OCI-LY1 (cell line): ENCODE results near the gene ADAM17.
"Not testable (repeated sequence)": the region's sequence is repeated elsewhere in the genome, so short reads cannot be mapped to it uniquely, and the experiment has no call there.

Source experiments
- H2AFZ ChIP-seq: fragments of 200-600 bp; sonication (generic), shearing (Covaris generic); 2 replicates; pipeline ENCODE4 v1.6.0; 2014; ENCODE audit warnings: antibody characterized with exemption, mild to moderate bottlenecking, low read length
- H3F3A ChIP-seq: fragments of 200-600 bp; sonication (generic), shearing (Covaris generic); 2 replicates; pipeline ENCODE4 v1.6.0; 2014; ENCODE audit warnings: mild to moderate bottlenecking, antibody characterized with exemption, low read length, moderate library complexity; ENCODE audit not compliant: insufficient read depth
- H3K27ac ChIP-seq: fragments of 200-600 bp; sonication (generic); 2 replicates; pipeline ENCODE4 v1.5.1; 2014; ENCODE audit warnings: low read length, mixed run types, mild to moderate bottlenecking, low read depth; ENCODE audit not compliant: poor library complexity, severe bottlenecking
- H3K27me3 ChIP-seq: fragments of 200-600 bp; sonication (generic); 2 replicates; pipeline ENCODE4 v1.6.0; 2014; ENCODE audit warnings: antibody characterized with exemption, mild to moderate bottlenecking, low read length, moderate library complexity; ENCODE audit not compliant: insufficient read depth
- H3K36me3 ChIP-seq: fragments of 200-600 bp; sonication (generic); 2 replicates; pipeline ENCODE4 v1.6.1; 2014; ENCODE audit warnings: mild to moderate bottlenecking, antibody characterized with exemption, low read length, moderate library complexity, mixed read lengths; ENCODE audit not compliant: insufficient read depth
- H3K4me1 ChIP-seq: fragments of 200-600 bp; sonication (generic); 2 replicates; pipeline ENCODE4 v1.5.1; 2014; ENCODE audit warnings: mild to moderate bottlenecking, low read length, moderate library complexity; ENCODE audit not compliant: insufficient read depth, severe bottlenecking
- H3K4me2 ChIP-seq: fragments of 200-600 bp; sonication (generic), shearing (Covaris generic); 2 replicates; pipeline ENCODE4 v1.6.1; 2014; ENCODE audit warnings: low read length
- H3K4me3 ChIP-seq: fragments of 200-600 bp; sonication (generic); 2 replicates; pipeline ENCODE4 v1.5.1; 2014; ENCODE audit warnings: low read length, low read depth, mild to moderate bottlenecking, mixed read lengths; ENCODE audit not compliant: poor library complexity, severe bottlenecking
- H3K79me2 ChIP-seq: fragments of 200-600 bp; shearing (Covaris generic); 2 replicates; pipeline ENCODE4 v1.6.1; 2016; ENCODE audit warnings: mixed run types, low read length, mixed read lengths; ENCODE audit not compliant: insufficient read depth
- H3K9ac ChIP-seq: fragments of 200-600 bp; sonication (generic), shearing (Covaris generic); 2 replicates; pipeline ENCODE4 v1.6.1; 2014; ENCODE audit warnings: mild to moderate bottlenecking, low read length, mixed read lengths
- H3K9me2 ChIP-seq: fragments of 200-600 bp; sonication (generic), shearing (Covaris generic); 2 replicates; pipeline ENCODE4 v1.6.1; 2014; ENCODE audit warnings: low read depth, mild to moderate bottlenecking, low read length, mixed read lengths
- H3K9me3 ChIP-seq: fragments of 200-600 bp; shearing (Covaris generic); 2 replicates; pipeline ENCODE4 v1.6.1; 2014; ENCODE audit warnings: low read length, mixed read lengths
- H4K20me1 ChIP-seq: fragments of 200-600 bp; sonication (generic), shearing (Covaris generic); 2 replicates; pipeline ENCODE4 v1.6.0; 2016; ENCODE audit warnings: mild to moderate bottlenecking, low read length; ENCODE audit not compliant: insufficient read depth
- EZH2 ChIP-seq: fragments of 200-600 bp; sonication (generic), shearing (Covaris generic); IDR thresholded peaks from 2 replicates; pipeline ENCODE4 v1.8.0; 2017; ENCODE audit warnings: borderline replicate concordance, mixed run types, mild to moderate bottlenecking, antibody characterized with exemption, low read length, moderate library complexity, mixed read lengths
- TF ChIP-seq, protein P1 (sequence below): fragments of 200-600 bp; sonication (generic), shearing (Covaris generic); IDR thresholded peaks from 2 replicates; pipeline ENCODE4 v1.5.1; 2017; ENCODE audit warnings: mild to moderate bottlenecking, antibody characterized with exemption, low read length, moderate library complexity, mixed read lengths

Gene ADAM17

DNA sequence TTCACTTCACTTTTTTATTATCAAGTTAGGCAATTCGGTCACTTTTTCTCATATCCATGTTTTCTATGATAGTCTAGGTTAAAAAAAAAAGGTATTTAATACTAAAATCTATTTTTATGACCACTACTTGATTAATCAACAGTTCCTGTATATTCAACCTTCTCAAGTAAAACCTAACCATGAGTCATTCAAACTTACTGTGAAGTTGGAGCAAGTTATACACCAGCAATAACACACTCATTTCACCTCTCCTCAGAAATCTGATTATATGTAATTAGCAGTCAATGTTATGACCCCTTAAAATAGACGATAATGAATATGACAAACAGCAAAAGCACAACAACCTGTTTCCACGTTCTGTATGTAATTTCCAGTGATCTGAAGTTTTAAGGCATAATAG is 35.0 kb upstream of the ADAM17 start:
- Histone ChIP-seq H3K4me1 (no peaks in the 10 kb centered on the region), H3K4me3 (no peak overlapping the region), H3K79me2 (peaks cover 13% of the 10 kb centered on the region), H3K27ac (no peak overlapping the region), H3F3A (no peaks in the 10 kb centered on the region), H3K9me2 (no peaks in the 10 kb centered on the region), H3K9ac (no peak overlapping the region), H4K20me1 (no peaks in the 10 kb centered on the region), H3K9me3 (no peaks in the 10 kb centered on the region), H3K36me3 (peaks cover 73% of the 10 kb centered on the region), H3K4me2 (no peak overlapping the region), H3K27me3 (no peaks in the 10 kb centered on the region), H2AFZ (no peak overlapping the region)
- no peak for TF ChIP-seq EZH2
- TF ChIP-seq, protein P1, sequence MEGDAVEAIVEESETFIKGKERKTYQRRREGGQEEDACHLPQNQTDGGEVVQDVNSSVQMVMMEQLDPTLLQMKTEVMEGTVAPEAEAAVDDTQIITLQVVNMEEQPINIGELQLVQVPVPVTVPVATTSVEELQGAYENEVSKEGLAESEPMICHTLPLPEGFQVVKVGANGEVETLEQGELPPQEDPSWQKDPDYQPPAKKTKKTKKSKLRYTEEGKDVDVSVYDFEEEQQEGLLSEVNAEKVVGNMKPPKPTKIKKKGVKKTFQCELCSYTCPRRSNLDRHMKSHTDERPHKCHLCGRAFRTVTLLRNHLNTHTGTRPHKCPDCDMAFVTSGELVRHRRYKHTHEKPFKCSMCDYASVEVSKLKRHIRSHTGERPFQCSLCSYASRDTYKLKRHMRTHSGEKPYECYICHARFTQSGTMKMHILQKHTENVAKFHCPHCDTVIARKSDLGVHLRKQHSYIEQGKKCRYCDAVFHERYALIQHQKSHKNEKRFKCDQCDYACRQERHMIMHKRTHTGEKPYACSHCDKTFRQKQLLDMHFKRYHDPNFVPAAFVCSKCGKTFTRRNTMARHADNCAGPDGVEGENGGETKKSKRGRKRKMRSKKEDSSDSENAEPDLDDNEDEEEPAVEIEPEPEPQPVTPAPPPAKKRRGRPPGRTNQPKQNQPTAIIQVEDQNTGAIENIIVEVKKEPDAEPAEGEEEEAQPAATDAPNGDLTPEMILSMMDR: no peak

DNA sequence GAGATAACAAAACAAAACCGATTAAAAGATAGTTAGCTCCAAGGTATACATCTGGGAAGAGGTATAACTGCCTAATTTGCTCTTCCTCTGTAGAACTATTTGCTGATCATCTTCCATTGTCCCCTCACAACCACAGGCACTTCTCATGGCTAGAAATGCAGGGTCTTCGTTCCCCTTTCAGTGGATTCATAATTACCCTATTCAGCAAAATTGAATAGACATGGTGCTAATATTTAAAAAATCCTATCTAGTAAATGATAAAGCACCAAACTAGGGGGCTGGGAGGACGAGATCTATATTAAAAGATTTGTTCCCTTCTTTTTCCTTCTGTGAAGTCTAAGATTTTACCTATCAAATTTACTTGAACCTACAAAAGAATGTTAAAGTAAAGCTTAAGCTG is 30.8 kb upstream of the ADAM17 start:
- H4K20me1 ChIP-seq: no peaks in the 10 kb centered on the region
- no peak overlapping the region for H3K27ac ChIP-seq
- no peak overlapping the region for H3K9ac ChIP-seq
- no peak overlapping the region for H3K4me2 ChIP-seq
- H3K9me3 ChIP-seq: no peaks in the 10 kb centered on the region
- no peak overlapping the region for H3K4me3 ChIP-seq
- H3K9me2 ChIP-seq: no peaks in the 10 kb centered on the region
- H3K27me3 ChIP-seq: no peaks in the 10 kb centered on the region
- TF ChIP-seq EZH2: no peak
- TF ChIP-seq, protein P1: no peak
- no peak overlapping the region for H2AFZ ChIP-seq
- H3K4me1 ChIP-seq: no peaks in the 10 kb centered on the region
- peaks cover 79% of the 10 kb centered on the region for H3K36me3 ChIP-seq
- H3K79me2 ChIP-seq: no peaks in the 10 kb centered on the region
- H3F3A ChIP-seq: no peaks in the 10 kb centered on the region

DNA sequence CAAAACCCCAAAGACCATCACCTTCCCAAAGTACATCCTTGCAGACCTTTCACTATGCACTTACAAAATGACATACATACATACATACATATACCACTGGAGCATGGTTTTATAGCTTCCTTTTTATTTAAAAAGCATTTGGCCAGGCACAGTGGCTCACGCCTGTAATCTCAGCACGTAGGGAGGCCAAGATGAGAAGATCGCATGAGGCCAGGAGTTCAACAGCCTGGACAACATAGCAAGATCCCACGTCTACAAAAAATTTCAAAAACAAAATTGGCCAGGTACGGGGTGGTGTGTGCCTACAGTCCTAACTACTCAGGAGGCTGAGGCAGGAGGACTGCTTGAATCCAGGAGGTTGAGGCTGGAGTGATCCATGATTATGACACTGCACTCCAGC is 29.9 kb upstream of the ADAM17 start:
- Histone ChIP-seq H4K20me1 (no peaks in the 10 kb centered on the region), H3K9me3 (no peaks in the 10 kb centered on the region), H3K4me2 (no peak overlapping the region), H3K4me1 (no peaks in the 10 kb centered on the region), H3K27ac (no peak overlapping the region), H3K9me2 (no peaks in the 10 kb centered on the region), H3K36me3 (peaks cover 69% of the 10 kb centered on the region), H2AFZ (no peak overlapping the region), H3K9ac (no peak overlapping the region), H3K4me3 (no peak overlapping the region), H3K79me2 (no peaks in the 10 kb centered on the region), H3F3A (no peaks in the 10 kb centered on the region), H3K27me3 (no peaks in the 10 kb centered on the region)
- no peak for TF ChIP-seq EZH2
- TF ChIP-seq, protein P1: no peak

DNA sequence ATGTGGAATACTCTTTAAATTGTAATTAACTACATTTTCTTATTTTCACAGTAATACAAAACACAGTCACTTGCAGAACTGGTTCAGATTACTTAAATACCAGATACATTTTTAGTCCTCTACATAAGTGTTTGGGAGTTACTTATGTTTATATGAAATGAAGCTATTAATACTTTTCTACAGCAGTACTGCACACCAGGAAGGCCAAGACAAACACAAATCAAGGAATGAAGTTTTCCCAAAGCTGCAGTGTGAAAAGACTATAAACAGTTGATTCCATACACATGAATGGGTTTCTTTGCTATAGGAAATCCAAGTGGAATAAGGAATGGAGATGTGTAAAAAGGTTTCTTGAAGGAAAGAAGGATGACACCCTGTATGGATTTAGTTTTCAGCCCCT is 29.3 kb upstream of the ADAM17 start:
- H3K9me3 ChIP-seq, H2AFZ ChIP-seq, H3K79me2 ChIP-seq, H3K9ac ChIP-seq, H3K27me3 ChIP-seq, H3K4me2 ChIP-seq, H3K4me1 ChIP-seq, H3K4me3 ChIP-seq, H3K9me2 ChIP-seq, H3K27ac ChIP-seq, H4K20me1 ChIP-seq, H3F3A ChIP-seq: not testable (repeated sequence)
- peaks cover 63% of the 10 kb centered on the region for H3K36me3 ChIP-seq
